GM18511 (cell line): ENCODE results near the gene STK26.
"Not testable (repeated sequence)": the region's sequence is repeated elsewhere in the genome, so short reads cannot be mapped to it uniquely, and the experiment has no call there.

ENCODE experiments used
- ATAC-seq: cut with Tn5 transposase; IDR thresholded peaks from one replicate; pipeline ENCODE4 v1.9.1; 2021; ENCODE audit warnings: mild to moderate bottlenecking, moderate library complexity; ENCODE audit not compliant: unreplicated experiment

The STK26 gene

DNA sequence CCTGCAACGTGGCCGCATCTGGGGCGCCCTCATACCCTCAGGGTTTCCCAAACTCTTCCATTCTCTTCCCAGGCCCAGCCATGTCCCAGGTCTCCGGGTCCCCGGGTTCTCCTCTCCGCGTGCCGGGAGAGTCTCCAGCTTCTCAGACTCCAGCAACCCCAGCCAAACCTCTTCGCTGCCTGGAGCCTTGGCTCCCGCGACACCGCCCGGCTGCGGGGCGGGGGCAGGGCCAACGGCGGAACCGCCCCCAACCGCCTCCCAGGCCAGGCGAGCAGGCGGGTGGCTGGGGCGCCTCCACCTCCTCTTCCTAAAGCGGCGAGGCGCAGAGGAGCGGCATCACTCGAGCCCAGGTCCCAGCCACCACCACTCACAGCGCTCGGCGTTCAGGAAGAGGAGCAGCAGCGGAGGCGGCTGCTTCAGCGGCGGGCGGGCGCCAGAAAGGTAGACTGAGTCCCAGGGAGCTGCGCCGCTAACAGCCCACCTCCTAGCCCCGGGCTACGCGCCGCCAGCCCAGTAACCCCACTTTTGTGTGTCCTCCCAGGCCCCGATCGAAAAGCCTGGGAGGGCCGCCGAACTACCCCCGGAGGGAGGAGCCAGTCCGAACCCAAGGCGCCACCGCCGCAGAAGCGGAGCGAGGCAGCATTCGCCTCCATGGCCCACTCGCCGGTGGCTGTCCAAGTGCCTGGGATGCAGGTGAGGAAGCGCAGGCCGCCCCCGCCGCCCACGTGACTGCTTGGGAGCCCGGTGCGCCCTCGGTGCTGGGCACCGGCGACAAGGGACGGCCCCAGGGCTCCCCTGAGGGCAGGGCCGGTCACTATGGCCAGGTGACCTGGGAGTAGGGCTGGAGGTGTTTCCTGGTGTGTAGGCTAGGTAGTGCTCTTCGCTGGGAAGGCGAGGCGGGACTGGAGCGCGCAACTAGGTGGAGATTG, at the start of gene STK26:
TSS of gene STK26 (plus strand) at position 336 of the 929 bp plus-strand sequence. CDS start at position 652, 316 bp downstream.
- ATAC-seq = peak; percentile 74

DNA sequence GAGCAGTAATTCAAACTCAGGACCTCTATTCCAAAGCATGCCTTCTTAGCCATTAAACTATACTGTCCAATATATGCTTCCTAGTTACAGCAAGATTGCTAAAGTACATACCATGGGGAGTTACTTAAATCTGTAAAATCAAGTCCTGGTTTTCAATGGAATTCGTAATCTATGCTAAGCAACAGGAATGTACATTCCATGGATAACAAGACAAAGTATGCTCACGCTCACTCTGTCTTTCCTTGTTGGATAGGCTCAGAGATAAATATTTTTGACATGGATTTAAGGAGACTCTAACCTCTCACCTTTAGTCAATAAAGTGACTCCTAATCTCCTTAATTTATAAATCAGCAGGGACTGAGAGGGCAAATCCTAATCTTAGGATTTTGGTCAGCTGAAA, 47.3 kb upstream of the STK26 start:
- no peak for ATAC-seq

- no peak for ATAC-seq
Observed at GRCh38 chrX:131977619-131978018, 45.5 kb upstream of the STK26 start.

DNA sequence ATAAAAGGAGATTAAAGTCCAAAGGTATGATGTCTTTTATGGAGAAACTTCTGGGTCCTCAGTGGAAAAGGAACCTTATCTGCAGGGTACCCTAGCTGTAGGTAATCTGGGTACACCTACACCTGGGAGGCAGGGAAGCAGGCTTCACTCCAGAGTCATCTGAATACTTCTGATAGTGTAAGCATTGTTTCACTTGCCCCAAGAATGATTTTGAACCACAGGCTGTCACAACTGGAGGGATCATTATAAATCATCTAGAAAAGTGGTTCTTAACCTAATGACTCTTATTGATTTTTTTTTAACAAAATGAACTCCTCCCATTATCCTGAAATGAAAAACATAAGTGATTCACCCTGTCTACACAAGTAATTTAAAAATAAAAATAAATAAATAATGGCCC, 44.0 kb upstream of the STK26 start:
- ATAC-seq = no peak

DNA sequence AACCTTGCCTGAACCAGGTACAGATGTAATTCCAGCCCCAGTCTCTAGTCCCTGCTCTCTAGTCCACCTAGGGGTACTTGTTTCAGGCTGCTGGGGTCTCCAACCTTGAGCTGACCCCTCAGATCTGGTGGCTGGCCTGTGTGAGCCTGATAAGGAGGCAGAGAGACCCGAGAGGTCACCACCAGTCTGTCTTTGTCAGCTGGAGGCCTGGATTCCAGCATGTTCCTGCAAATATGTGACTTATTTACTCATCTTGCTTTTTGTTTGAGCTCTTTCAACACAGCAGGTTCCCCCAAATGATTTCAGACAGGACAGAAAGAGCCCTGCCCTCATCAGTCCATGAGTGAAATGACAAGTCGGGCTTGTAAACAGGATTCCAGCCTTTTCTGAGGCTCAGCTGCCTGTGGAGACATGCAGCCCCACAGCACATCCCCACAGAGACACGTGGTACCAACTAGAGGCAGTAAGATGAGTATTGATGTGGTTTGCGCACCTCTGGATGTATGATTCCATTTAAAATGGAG, 37.5 kb upstream of the STK26 start:
- ATAC-seq = no peak

GRCh38 chrX:131987252-131987651, 35.9 kb upstream of the STK26 start:
- ATAC-seq = peak; percentile 98

GRCh38 chrX:131988236-131988635, 34.9 kb upstream of the STK26 start:
- no peak for ATAC-seq

- ATAC-seq = no peak
Observed at GRCh38 chrX:132001127-132001526, 22.0 kb upstream of the STK26 start.

DNA sequence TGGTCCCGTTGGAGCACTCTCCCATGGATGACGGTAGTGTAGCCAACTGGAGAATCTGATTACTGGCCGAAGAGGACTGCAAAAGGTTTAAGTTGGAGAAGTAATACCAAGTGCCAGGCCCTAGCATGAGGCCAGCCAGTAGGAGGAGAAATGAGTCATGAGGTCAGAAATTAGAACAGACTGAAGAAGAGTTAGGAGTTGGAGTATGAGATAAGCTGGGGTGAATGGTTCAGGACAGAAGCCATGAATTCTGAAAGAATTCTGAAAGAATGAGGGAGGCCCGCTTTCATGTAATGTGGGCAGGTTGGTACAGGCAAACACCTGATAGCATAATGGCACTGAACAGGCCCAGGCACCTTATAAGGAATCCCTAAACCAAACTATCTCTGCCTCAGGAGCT, 18.4 kb upstream of the STK26 start:
- ATAC-seq = no peak

GRCh38 chrX:132009350-132009749, 13.8 kb upstream of the STK26 start:
- ATAC-seq = no peak

DNA sequence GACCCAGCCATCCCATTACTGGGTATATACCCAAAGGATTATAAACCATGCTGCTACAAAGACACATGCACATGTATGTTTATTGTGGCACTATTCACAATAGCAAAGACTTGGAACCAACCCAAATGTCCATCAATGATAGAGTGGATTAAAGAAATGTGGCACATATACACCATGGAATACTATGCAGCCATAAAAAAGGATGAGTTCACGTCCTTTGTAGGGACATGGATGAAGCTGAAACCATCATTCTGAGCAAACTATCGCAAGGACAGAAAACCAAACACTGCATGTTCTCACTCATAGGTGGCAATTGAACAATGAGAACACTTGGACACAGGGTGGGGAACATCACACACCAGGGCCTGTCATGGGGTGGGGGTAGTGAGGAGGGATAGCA, 12.9 kb upstream of the STK26 start:
- not testable (repeated sequence) for ATAC-seq

- no peak for ATAC-seq
Observed at GRCh38 chrX:132015875-132016274, 7.2 kb upstream of the STK26 start.

DNA sequence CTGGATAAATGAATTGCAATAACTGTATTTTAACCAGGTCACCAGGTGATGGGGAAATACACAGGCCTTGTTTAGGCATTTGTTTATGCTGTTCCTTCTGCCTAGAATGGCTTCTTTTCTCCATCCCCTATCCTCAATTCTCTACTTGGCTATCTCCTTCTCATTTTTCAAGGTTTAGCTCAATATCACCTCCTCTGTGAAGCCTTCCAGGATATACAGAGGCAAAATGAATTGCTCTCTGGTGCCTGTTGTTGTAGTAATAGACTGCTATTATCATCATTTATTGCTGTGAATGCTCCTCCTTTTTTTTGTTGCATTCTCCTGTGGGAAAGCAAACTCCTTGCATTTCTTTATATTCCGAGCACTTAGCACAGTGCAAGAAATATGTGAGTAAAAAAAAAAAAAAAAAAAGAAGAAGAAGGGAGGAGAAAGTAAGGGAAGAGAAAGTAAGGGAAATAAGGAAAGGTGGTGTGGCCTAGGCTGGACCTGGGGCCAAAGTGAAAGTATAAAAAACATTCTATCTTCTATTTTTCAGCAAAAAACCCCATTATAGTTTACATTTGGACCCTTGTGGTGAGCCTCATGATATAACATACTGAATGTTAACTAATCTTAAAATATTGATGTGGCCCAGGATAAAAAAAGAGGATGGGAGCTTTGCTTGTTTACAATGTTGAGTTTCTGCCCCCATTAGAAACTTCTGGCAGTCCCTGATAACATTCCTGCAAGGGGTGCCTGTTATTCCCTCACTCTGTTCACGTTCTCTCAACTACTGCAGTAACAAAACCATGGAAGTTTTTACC, 6.3 kb upstream of the STK26 start:
- ATAC-seq = no peak

- no peak for ATAC-seq
Observed at GRCh38 chrX:132017431-132018185, 5.5 kb upstream of the STK26 start.

GRCh38 chrX:132022198-132022966, 720 bp upstream of the STK26 start:
- peak; percentile 26 for ATAC-seq

- ATAC-seq = peak; percentile 59
Observed at GRCh38 chrX:132023896-132024386, 839 bp downstream of the STK26 start.

GRCh38 chrX:132025041-132025440, 1.9 kb downstream of the STK26 start:
- ATAC-seq = no peak

GRCh38 chrX:132030264-132030663, 7.2 kb downstream of the STK26 start:
- no peak for ATAC-seq

- ATAC-seq = no peak
Observed at GRCh38 chrX:132031867-132032266, 8.8 kb downstream of the STK26 start.

- peak; percentile 63 for ATAC-seq
Observed at GRCh38 chrX:132033166-132033565, 10.1 kb downstream of the STK26 start.
